A673 (cell line): ENCODE measurements around the gene LIAS. TPM values are rescaled to one million over a fixed set of nuclear protein-coding genes. Genes with fewer than 3 reads are reported as not detected.
"Not testable (repeated sequence)": the region's sequence is repeated elsewhere in the genome, so short reads cannot be mapped to it uniquely, and the experiment has no call there.

Experiments
- BruUV-seq: library from RNA; stranded (reverse); fragments of 400-500 nt; replicated peaks from 2 replicates; lab custom pipeline; 2021; lab: Mats Ljungman, UMichigan
- CTCF ChIA-PET: fragments of 300-600 bp; sonication (Branson Sonifier 250); formaldehyde crosslinking; loops from one replicate; lab custom pipeline; 2022; ENCODE audit warnings: antibody characterized with exemption; lab: Charles Lee
- POLR2A ChIA-PET: fragments of 300-600 bp; sonication (Branson Sonifier 250); formaldehyde crosslinking; loops from one replicate; lab custom pipeline; 2022; ENCODE audit warnings: antibody characterized with exemption; ENCODE audit not compliant: low non-redundant PET; lab: Charles Lee
- DNase-seq: peaks from one replicate; pipeline ENCODE4 v3.0.0-alpha.2; 2015; ENCODE audit warnings: low spot score
- H3K27ac ChIP-seq: fragments of 200-600 bp; sonication (generic); 2 replicates; pipeline ENCODE4 v1.5.1; 2016; ENCODE audit warnings: mixed run types, low read depth, mild to moderate bottlenecking, mixed read lengths, antibody characterized with exemption, low read length; ENCODE audit not compliant: poor library complexity, severe bottlenecking
- H3K27me3 ChIP-seq: fragments of 200-600 bp; sonication (generic); replicated peaks from 2 replicates; pipeline ENCODE4 v1.6.1; 2017; ENCODE audit warnings: mixed run types, low read depth, mild to moderate bottlenecking, mixed read lengths, antibody characterized with exemption, low read length; ENCODE audit not compliant: insufficient read depth, poor library complexity
- H3K36me3 ChIP-seq: fragments of 200-600 bp; sonication (generic); 2 replicates; pipeline ENCODE4 v1.6.1; 2016; ENCODE audit warnings: mixed run types, mild to moderate bottlenecking, mixed read lengths, antibody characterized with exemption, low read length; ENCODE audit not compliant: insufficient read depth, poor library complexity, severe bottlenecking
- H3K4me1 ChIP-seq: fragments of 200-600 bp; sonication (generic); 2 replicates; pipeline ENCODE4 v1.6.1; 2017; ENCODE audit warnings: mixed run types, mild to moderate bottlenecking, mixed read lengths, antibody characterized with exemption, low read length; ENCODE audit not compliant: insufficient read depth, poor library complexity, severe bottlenecking
- H3K4me3 ChIP-seq: fragments of 200-600 bp; sonication (generic); 2 replicates; pipeline ENCODE4 v1.5.1; 2016; ENCODE audit warnings: low read depth, mixed run types, mild to moderate bottlenecking, mixed read lengths, low read length; ENCODE audit not compliant: poor library complexity, severe bottlenecking
- H3K9me3 ChIP-seq: fragments of 200-600 bp; sonication (generic); 2 replicates; pipeline ENCODE4 v1.6.1; 2016; ENCODE audit warnings: mixed run types, low read depth, mild to moderate bottlenecking, mixed read lengths, antibody characterized with exemption, low read length; ENCODE audit not compliant: poor library complexity, severe bottlenecking
- CTCF ChIP-seq: fragments of 300-800, 200-600 bp; sonication (generic); conservative IDR thresholded peaks from 2 replicates; pipeline ENCODE4 v1.5.1; 2017; ENCODE audit warnings: low read depth, mild to moderate bottlenecking, antibody characterized with exemption, low read length, moderate library complexity, mixed read lengths
- EZH2 ChIP-seq: fragments of 200-600 bp; sonication (generic); IDR thresholded peaks from 2 replicates; pipeline ENCODE4 v1.6.1; 2017; ENCODE audit warnings: borderline replicate concordance, low read depth, mild to moderate bottlenecking, mixed read lengths, antibody characterized with exemption, low read length; ENCODE audit not compliant: poor library complexity, severe bottlenecking
- intact Hi-C: fragments of 100-400 bp; cut with micrococcal nuclease; formaldehyde crosslinking; loops from one replicate; pipeline ENCODE4 v1.10.0; 2022; ENCODE audit not compliant: unreplicated experiment
- total RNA-seq: library from RNA; stranded (reverse); gene quantifications from 2 replicates; pipeline ENCODE4 v1.2.3, GENCODE V29; 2021

The LIAS gene
- total RNA-seq, 1 experiment from 2014 or later = 19.1 TPM

GRCh38 chr4:39415678-39416283 is 43.1 kb upstream of the LIAS start:
- BruUV-seq = no TSS peak

GRCh38 chr4:39422247-39422646 is 36.6 kb upstream of the LIAS start:
- Histone ChIP-seq H3K27me3 (no peaks in the 10 kb centered on the region), H3K9me3 (no peaks in the 10 kb centered on the region), H3K27ac (no peak overlapping the region), H3K4me3 (no peak overlapping the region), H3K4me1 (no peaks in the 10 kb centered on the region), H3K36me3 (no peaks in the 10 kb centered on the region)
- intact Hi-C loops = no loop called here
- no peak for DNase-seq
- TF ChIP-seq EZH2 (no peak), CTCF (no peak)
- POLR2A ChIA-PET = no interaction called here
- CTCF ChIA-PET = no interaction called here
- no TSS peak for BruUV-seq

More at GRCh38 chr4:39415678-39416283, 43.1 kb upstream of the LIAS start:
- H3K27me3 ChIP-seq = no peaks in the 10 kb centered on the region
- no peak overlapping the region for H3K27ac ChIP-seq
- H3K9me3 ChIP-seq = no peaks in the 10 kb centered on the region
- no peak for DNase-seq
- intact Hi-C loops = no loop called here
- CTCF ChIA-PET = interaction anchor here (0.6 kb wide), 1 partner anchor 12 kb away, joined by 4 read pairs; no protein-coding TSS in a partner anchor
- no peaks in the 10 kb centered on the region for H3K4me1 ChIP-seq
- no peak overlapping the region for H3K4me3 ChIP-seq
- TF ChIP-seq CTCF = no peak
- H3K36me3 ChIP-seq = no peaks in the 10 kb centered on the region
- POLR2A ChIA-PET = no interaction called here

- H3K27me3 ChIP-seq, intact Hi-C loops, BruUV-seq, H3K4me3 ChIP-seq, CTCF ChIA-PET, H3K27ac ChIP-seq, H3K9me3 ChIP-seq, H3K36me3 ChIP-seq, POLR2A ChIA-PET, DNase-seq, H3K4me1 ChIP-seq: not testable (repeated sequence)
These were observed 33.6 kb upstream of the LIAS start for GRCh38 chr4:39425297-39425696.

GRCh38 chr4:39426728-39427127 is 32.1 kb upstream of the LIAS start:
- Histone ChIP-seq H3K9me3 (no peaks in the 10 kb centered on the region), H3K27me3 (no peaks in the 10 kb centered on the region), H3K4me3 (no peak overlapping the region), H3K4me1 (no peaks in the 10 kb centered on the region), H3K27ac (no peak overlapping the region), H3K36me3 (no peaks in the 10 kb centered on the region)
- TF ChIP-seq EZH2 = no peak
- TF ChIP-seq CTCF = no peak
- DNase-seq = no peak
- ChIA-PET CTCF (no interaction called here), POLR2A (no interaction called here)
- no TSS peak for BruUV-seq
- intact Hi-C loops = no loop called here
